LoVo (cell line): Measurements from ENCODE around the gene VPS16.
"Not testable (repeated sequence)": the region's sequence is repeated elsewhere in the genome, so short reads cannot be mapped to it uniquely, and the experiment has no call there.

ENCODE experiments used
- DNase-seq: peaks from one replicate; pipeline ENCODE4 v3.0.0-alpha.2; 2016; ENCODE audit warnings: low spot score

The VPS16 gene

DNA sequence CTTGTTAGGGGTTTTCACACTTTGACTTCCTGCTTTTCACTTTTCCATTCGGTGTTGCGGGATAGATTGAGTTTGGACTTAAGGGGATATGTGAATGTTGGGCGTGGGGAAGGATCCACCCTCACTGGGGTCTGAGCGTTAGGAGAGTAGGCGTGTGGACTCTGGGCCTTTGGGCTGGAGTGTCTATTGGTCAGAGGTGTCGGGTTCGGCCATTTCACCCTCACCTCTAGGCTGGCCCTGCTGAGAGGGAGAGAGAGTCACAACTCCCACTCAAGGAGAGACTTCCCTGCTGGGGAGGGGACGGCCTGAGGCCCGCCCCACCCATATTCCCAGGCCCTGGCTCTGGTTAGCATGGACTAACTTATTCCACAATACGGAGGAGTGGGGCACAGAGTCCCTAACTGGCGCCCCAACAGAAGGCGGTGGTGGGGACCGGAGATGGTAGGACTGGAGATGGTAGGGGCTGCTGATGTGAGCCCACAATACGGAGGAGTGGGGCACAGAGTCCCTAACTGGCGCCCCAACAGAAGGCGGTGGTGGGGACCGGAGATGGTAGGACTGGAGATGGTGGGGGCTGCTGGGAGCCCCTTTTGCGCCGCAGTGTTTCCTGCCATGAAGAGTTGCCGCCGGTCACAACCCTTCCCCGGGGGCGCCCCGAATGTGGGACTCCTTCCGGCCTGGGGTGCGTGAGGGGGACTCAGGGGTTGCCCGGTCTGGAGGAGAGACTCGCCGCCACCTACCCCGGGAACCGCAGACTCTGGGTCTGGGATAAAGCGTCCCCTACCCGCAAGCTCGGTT lies 31.3 kb downstream of the VPS16 start:
- DNase-seq = no peak

DNA sequence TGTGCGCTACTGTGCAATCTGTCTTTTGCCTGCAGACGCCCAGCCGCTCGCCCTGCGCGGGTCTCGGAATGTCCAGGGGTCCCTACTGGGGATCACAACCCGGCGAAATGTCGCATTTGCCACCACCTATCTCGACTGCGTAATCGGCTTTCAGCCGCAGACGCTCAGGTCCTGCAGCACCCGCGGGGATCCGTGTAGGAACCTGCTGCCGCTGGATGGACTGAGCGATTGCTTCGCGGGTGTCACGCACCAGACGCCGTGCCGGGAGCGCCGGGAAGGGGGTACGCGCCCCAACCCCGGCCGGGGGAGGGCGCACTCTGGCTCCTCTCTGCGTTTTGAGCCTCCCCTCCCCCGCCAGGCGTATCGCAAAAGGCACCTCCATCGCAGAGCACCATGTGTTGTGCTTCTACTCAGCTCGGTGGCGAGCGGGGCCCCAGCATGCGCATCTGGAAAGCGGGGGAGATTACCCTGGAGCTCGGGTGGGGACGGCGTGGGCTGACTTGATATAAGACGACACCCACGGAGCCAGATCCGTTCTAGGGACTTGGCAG lies 32.0 kb downstream of the VPS16 start:
- peak; percentile 51 for DNase-seq

DNA sequence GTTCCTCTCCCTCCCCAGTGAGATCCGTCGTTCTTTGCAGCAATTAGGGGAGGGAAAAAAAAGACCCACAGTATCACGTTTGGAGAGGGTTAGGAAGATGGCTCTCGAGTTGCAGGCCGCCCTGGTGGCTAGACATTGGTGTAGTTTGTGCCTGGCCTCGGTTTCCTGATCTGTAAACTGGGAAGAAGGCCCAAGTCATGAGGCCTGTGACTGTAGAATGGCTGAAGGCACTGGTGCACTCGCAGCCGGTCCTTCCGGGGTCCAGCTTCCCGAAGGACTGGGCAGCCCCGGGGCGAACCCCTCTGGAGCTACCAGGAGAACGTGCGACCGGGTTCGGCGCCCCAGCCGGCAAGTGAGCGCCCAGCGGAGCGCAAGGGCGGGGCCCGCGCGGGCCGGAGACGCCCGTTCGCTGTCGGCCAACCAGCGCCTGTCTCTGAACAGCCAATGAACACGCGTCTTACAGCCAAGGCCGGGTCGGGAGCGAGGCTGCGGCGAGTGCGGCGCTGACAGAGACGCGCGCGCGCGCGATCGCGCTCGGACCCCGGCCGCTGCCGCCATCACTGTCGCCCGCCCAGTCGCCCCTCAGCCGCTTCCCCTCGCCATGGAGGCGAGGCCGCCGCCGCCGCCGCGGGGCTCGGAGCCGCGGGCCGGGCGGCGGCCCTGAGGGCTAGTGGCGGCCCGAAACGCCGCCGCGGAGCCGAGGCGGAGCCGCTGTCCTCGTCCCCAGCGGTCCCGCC lies 32.6 kb downstream of the VPS16 start, which contains the start of gene PTPRA:
TSS of gene PTPRA (plus strand) at position 472 of the 737 bp plus-strand sequence. CDS start 90,797 bp downstream, outside the sequence.
- peak; percentile 93 for DNase-seq

DNA sequence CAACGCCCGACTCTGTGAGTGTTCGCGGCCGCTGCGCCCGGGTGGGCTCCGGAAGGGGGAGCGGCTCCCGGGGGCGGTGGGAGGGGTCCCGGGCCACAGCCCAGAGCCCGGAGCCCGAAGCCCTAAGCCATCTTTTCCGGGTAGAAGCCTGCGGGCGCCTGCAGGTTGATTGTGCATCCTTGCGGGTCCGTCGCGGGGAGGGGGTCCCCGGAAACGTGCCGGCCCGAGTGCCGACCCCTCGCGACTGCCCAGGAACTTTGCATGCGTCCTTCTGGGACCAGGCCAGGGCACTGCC lies 33.1 kb downstream of the VPS16 start:
- DNase-seq = no peak

DNA sequence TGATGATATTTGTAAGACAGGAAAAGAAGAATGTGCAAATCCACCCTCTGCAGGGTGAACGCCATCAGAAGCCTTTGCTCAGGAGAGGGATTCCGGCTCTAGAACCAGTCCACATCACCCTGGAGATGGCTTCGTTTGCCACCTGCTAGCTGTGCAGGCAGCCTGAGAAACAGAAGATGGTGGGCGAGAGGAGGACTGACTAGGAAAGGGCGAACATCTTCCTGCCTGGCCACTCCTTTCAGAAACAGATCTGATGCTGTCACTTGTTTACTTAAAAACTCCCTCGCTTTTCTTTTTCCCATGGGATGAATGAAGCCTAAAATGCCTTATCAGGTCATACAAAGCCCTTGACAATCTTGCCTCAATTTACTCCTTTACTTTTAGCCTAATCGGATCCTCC lies 33.9 kb downstream of the VPS16 start:
- DNase-seq = no peak

DNA sequence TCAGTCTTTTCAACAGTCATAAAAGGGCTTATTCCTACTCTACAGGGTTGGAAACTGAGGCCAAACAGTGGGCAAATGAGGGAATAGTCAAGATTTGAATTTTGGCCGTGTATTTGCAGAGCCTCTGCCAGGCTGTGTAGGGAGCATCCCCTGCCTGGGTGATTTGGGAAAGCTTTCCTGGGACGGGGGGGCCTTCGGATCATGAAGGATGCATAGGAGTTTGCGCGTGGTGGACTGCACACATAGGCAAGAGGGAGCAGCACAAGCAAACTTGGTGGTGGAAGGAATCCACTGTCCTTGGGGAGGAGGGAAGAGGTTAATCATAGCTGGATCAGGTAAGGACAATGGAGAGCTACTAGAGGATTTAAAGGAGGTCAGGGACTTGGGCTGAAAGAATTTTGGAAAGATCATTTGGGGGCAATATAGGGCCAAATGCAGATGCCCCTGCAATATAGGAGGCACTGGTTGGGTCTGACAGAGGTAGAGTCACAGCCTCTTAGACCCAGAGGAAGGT lies 35.2 kb downstream of the VPS16 start:
- no peak for DNase-seq

DNA sequence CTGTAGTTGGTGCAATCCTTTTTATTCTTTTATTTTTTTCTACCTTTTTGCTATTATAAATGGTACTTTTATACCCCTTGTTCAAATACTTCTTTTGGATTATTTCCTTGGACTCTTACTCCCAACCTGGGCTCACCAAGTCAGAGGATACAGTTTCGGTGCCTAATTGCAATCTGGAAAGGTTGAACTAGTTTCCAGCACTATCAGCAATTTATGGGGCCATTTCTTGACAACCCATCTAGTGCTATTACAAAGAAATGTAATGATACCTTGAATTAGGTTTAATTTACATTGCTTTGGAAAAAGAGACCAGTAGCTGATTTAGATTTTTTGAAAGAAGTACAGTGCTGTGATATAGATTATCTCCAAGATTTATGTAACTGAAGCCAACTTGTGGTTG lies 38.0 kb downstream of the VPS16 start:
- no peak for DNase-seq

DNA sequence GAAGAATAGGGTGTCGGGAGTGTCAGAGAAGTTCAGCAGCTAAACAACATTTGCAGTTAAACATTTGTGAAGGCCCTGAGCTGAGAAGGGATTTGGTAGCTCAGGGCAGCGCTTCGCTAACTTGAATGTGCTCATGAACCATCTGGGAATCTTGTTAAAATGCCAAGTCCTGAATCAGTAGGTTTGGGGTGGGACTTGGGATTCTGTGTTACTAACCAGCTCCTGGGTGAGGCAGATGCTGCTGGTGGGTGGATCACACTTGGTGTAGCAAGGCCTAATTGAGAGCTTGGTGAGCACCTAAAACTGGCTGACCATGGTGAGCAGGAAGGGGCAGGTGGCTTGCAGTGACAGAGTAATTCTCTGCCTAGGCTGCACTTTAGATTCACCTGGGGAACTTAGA lies 38.6 kb downstream of the VPS16 start:
- DNase-seq = no peak

DNA sequence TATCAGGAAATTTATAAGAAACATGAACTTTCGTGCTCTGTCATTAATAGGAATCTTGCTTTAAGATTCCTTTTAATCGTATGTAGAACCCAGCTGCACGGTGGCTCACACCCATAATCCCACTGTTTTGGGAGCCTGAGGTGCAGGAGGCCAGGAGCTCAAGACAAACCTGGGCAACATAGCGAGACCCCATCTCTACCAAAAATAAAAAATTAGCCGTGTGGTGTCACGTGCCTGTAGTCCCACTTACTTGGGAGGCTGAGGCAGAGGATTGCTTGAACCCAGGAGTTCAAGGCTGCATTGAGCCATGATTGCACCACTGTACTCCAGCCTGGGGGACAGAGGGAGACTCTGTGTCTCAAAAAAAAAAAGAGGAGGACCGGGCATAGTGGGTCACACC lies 40.1 kb downstream of the VPS16 start:
- no peak for DNase-seq

DNA sequence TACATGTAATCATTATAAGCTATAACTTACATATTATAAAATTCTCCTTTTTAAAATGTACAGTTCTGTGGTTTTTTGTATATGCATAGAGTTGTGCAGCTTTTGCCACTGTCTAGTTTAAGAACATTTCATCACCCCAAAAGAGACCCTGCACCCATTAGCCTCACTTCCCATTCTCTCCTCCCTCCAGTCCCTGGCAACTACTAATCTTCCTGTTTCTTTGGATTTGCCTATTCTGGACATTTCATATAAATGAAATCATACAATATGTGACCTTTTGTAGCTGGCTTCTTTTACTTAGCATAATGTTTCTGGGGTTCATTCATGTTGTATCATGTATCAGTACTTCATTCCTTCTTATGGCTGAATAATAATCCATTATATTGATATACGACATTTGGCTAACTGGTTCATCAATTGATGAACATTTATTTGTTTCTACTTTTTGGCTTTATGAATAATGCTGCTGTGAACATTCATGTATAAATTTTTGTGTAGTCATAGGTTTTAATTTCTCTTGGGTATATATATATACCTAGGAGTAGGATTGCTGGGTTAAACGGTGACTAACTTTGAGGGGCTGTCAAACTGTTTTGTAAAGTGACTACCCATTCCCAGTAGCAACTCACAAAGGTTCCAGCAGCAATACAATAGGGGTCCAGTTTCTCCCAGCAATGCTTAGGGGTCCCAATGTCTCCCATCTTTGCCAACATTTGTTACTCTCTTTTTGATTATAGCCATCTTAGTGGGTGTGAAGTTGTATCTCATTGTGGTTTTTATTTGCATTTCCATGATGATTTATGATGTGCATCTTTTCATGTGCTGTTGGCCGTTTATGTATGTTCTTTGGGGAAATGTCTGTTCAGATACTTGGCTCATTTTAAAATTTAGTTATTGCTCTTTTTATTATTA lies 43.4 kb downstream of the VPS16 start:
- DNase-seq = no peak

DNA sequence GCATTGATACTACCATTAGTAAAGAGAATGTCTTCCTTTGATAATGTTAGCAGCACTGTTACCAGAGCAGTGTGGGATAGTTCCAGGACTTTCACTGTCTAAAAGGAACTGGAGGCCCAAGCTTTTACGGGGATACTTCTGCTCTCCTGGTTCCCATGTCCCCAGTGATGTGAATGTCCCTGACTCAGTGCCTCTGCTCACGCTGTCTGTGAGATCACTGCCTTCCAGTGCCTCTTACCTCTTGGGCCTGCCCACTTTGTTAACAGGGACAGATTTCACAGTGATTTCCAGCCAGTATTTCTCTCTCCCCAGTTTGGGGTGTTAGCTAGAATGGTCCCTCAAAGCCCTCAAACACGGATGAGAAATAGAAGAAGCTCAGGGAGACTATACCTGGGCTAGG lies 47.2 kb downstream of the VPS16 start:
- no peak for DNase-seq

DNA sequence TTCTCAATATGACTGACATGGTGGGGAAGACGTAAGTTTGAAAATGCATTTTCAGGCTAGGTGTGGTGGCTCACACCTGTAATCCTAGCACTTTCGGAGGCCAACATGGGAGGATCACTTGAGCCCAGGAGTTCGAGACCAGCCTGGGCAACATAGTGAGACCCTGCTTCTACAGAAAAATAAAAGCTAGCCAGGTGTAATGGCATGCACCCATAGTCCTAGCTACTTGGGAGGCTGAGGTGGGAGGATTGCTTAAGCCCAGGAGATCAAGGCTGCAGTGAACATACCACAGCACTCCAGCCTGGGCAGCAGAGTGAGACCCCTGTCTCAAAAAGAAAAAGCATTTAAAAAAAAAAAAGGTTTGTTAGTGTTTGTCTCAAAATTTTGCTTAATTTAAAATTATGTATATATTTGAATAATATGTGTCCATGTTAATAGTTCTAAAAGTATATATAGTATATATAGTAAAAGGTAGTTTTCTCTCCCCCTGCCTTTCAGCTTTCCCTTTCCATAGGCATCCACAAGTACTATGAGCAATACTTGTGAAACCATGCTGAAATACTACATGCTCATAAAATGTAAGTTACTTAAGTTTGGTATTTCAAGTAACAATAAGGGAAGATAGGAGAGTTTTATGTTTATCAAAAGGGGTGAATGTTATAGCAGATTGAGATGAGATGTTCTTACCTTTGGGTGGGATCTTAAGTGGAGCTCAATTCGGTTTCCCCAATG lies 47.8 kb downstream of the VPS16 start:
- no peak for DNase-seq

DNA sequence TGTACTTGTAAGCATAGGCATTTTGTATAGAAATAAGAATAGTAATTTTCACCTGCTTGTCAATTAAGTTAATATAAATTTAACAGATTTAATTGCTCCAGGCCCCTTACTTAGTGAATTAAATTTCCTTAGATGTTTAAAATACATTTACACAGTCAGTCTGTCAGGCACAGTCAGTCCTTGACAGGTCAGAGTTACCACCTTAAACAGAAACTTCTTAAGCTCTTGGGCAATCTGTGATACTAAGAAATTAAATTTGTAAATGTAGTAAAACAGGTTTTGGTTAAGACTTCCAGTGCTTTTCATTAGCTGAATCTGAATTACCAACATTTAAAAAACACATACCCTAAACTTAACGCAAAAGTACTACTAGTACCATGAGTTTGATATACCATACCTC lies 48.7 kb downstream of the VPS16 start:
- DNase-seq = no peak

DNA sequence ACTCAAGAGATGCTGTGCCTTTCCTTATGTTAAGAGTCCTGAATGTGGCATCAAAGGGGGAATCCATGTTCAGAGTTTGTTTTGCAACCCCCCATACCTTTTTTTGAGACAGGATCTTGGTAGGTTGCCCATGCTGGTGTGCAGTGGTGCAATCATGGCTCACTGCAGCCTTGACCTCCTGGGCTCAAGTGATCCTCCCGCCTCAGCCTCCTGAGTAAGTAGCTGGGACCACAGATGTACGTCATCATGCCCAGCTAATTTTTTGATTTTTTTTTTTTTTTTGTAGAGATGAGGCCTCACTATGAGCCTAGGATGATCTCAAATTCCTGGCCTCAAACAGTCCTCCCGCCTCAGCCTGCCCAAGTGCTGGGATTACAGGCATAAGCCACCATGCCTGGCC lies 49.3 kb downstream of the VPS16 start:
- no peak for DNase-seq

DNA sequence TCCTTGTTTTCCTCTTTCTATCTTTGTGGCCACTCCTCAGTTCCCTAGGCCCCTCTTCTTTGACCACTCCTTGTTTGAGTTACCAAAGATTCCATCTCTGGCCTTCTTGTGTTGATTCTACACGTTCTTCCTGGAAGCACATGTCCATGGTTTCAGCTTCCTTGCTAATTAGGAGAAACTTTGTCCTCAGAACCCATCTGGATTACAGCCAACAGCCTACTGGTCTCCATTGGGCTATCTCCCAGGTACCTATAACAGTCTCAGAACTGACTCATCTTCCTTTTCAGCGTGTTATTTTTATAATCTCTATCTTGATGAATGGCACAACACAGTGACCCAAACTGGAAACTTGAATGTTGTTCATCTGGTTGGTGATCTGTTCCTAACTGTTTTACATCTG lies 50.2 kb downstream of the VPS16 start:
- peak; percentile 40 for DNase-seq

DNA sequence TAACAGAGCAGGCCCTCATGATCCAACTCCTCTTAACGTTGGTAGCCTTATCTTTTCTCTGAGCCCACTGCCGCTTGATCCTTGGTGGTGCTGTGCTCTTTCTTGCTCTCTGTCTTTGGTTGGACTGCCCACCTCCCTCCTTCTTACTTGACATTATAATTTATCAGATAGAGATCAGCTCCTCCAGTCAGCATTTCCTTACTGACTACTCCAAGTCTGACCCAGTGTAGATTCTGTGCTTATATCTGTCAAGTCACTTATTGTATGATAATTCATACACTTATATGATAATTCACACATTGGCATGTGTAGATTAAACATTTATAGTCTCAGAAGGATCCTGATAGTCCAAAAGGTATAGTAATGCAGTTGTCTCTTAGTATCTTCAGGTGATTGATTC lies 50.8 kb downstream of the VPS16 start:
- DNase-seq = no peak

DNA sequence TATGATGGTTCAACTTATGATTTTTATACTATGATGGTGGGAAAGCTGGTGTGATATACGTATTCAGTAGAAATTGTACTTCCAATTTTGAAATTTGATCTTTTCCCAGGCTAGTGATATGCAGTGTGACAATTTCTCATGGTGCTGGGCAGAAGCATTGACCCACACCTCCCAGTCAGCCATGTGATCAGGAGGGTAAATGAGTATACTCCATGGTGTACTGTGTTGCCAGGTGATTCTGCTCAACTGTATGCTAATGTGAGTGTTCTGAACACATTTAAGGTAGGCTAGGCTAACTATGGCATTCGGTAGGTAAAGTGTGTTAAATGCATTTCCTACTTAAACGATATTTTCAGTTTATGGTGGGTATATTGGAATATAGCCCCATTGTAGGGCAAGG lies 51.8 kb downstream of the VPS16 start:
- DNase-seq = no peak

DNA sequence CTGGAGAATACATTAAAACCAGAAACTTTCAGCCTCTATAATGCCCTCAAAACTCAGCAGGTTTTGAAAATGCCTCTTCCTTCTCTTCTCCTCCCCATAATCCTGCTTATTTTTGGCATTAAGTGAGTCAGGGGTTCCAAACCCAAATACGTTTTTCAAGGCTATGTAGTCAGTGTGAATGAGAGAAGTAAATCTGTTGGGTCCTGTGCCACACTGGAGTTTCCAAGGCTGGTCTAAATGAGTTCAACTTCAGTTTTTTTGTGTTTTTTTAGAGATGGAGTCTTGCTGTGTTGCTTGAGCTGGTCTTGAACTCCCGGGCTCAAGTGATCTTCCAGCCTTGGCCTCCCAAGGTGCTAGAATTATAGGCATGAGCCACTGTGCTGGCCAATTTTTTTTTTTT lies 53.7 kb downstream of the VPS16 start:
- no peak for DNase-seq

DNA sequence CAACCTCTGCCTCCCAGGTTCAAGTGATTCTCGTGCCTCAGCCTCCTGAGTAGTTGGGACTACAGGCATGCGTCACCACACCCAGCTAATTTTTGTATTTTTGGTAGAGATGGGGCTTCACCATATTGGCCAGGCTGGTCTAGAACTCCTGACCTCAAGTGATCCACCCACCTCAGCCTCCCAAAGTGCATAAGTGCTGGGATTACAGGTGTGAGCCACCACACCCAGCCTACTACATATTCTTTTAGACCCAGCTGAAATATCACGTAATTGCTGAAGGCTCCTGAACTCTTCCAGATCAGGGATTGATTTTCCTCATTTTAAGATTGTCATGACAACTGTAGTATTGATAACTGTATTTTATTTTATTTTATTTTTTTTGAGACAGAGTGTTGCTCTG lies 54.6 kb downstream of the VPS16 start:
- DNase-seq = not testable (repeated sequence)

DNA sequence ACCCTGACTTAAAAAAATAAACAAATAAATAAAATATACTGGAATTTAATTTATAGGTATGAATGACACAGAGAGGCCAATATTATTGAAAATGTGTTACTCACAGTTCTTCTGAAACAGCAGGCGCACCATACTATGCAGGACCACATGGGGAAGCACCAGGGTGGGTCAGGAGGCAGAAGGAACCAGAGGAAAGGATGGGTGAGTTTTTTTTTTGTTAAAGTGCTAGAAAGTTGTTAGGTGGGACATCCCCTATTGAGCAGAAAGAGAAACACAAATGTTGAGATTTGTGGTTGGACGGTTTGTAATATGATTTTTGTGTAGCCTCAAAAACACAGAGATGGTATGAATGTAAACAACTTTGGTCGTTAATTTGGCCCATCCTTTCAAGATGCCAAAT lies 58.7 kb downstream of the VPS16 start:
- DNase-seq = no peak

DNA sequence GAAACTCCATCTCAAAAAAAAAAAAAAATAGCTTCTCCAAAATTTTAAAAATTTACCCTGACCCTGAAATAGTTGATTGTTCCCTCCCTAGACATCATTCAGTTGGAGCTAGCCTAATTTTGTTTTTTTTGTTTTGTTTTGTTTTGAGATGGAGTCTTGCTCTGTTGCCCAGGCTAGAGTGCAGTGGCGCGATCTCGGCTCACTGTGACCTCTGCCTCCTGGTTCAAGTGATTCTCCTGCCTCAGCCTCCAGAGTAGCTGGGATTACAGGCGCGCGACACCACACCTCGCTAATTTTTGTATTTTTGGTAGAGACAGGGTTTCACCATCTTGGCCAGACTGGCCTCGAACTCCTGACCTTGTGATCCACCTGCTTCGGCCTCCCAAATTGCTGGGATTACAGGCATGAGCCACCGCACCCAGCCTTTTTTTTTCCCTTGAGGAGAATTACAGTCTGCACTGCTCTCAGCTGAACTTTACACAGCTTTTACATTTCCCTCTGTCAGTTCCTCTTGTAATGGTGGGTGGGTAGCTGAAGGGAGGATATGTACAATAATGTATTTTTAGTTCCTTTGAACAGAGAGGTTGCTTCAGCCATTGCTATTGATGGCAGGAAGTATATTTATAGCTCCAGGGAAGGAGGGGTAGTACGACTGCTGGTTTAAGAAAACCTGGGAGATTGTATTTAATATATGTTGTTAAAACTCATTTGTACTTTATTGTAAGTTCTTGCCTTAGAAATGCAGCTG lies 60.5 kb downstream of the VPS16 start:
- DNase-seq = no peak
